Ishikawa (cell line): Measurements from ENCODE around the gene BBS2.

Experiments used
- RAD21 ChIP-seq: IDR thresholded peaks from 2 replicates; pipeline ENCODE4 v1.6.1; 2012; ENCODE audit warnings: low read depth
- USF1 ChIP-seq: IDR thresholded peaks from 2 replicates; pipeline ENCODE4 v1.6.1; 2012

GRCh38 chr16:56510544-56510943 lies 9.3 kb downstream of the BBS2 start:
- no peak for TF ChIP-seq RAD21
- no peak for TF ChIP-seq USF1
